BJ (cell line): ENCODE data around the gene FUT3. TPM values are rescaled to one million over a fixed set of nuclear protein-coding genes. Genes with fewer than 3 reads are reported as not detected.

ENCODE experiments used
- CTCF ChIA-PET: fragments of 350-600 bp; formaldehyde crosslinking; extraction: SDS; loops from one replicate; lab custom pipeline; 2021; ENCODE audit warnings: antibody characterized with exemption, inconsistent platforms; lab: Yijun Ruan, JAX
- POLR2A ChIA-PET: fragments of 300-600 bp; sonication (Branson Sonifier 250); formaldehyde crosslinking; extraction: SDS; loops from one replicate; lab custom pipeline; 2021; ENCODE audit warnings: antibody characterized with exemption; lab: Charles Lee
- DNase-seq: peaks from one replicate; pipeline ENCODE4 v3.0.0-alpha.2; 2011; ENCODE audit warnings: low read depth
- H3K27me3 ChIP-seq: 2 replicates; pipeline ENCODE4 v1.6.0; 2011; ENCODE audit warnings: low read length; ENCODE audit not compliant: control insufficient read depth, insufficient read depth
- H3K36me3 ChIP-seq: 2 replicates; pipeline ENCODE4 v1.5.1; 2011; ENCODE audit warnings: low read length; ENCODE audit not compliant: control insufficient read depth, insufficient read depth
- H3K4me3 ChIP-seq: 2 replicates; pipeline ENCODE4 v1.5.1; 2011; ENCODE audit warnings: low read depth, mild to moderate bottlenecking, control low read depth, low read length
- polyA plus RNA-seq: library from polyadenylated mRNA; depleted of rRNA; stranded (reverse); fragments of >200 nt; gene quantifications from 2 replicates; pipeline ENCODE4 v1.2.3, GENCODE V29; 2011
- TF ChIP-seq, protein P1 (sequence below): IDR thresholded peaks from 2 replicates; pipeline ENCODE4 v1.5.1; 2011; ENCODE audit warnings: low read depth, mild to moderate bottlenecking, control low read depth, inconsistent platforms, low read length, moderate library complexity; ENCODE audit not compliant: insufficient read depth

Gene FUT3
- polyA plus RNA-seq, 1 experiment: not detected

DNA sequence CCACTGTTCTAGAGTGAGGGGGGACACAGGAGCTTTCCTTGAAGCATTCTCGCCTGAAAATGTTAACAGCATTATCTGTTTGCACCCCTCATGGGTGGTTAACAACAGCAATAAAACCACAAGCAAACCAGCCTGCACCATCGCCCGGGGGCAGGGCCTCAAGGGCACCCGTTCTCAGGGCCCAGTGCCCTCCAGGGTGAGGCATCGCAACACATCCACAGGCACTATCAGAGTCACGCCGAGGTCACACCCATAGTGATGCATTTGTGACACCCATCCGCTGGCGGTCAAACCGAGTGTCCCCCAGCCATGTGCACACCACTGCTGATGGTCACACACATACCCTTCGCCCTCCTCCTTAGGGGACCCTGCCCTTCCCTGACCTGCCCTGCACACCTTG is 14.5 kb upstream of the FUT3 start:
- ChIA-PET POLR2A (no interaction called here), CTCF (no interaction called here)
- no peak for DNase-seq

DNA sequence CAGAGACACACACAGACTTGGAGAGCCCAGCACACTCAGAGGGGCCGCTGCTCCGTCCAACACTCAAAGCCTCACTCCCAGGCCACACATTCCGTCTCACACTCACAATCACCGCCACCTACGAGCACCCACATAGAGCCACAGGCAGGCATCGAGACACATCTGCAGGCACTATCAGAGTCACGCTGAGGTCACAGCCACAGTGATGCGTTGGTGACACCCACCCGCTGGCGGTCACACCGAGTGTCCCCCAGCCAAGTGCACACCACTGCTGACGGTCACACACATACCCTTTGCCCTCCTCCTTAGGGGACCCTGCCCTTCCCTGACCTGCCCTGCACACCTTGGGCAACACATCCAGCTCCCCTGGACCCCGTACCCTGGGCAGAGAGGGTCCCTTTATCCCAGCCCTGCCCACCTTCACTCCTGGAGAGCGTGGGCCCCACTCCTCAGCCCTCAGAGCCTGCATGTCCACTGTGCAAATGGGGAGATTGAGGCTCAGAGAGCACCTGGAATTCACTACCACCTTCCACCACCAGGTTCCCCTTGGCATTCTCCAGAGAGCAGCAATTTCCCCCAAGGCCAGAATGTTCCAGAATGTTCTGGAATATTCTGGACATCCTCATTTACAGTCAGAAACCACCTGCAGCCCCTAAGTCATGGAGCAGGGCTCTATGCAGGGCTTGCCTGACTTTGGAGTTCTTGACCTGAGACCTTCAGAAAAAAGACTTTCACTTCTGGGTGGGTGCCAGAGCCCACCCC is 13.7 kb upstream of the FUT3 start:
- DNase-seq: no peak
- Histone ChIP-seq H3K36me3 (no peaks in the 10 kb centered on the region), H3K27me3 (0 out of 2 replicates have a peak, but pooled peaks cover 2% of the 10 kb centered on the region), H3K4me3 (no peak overlapping the region)
- CTCF ChIA-PET: no interaction called here
- POLR2A ChIA-PET: no interaction called here
- TF ChIP-seq, protein P1, sequence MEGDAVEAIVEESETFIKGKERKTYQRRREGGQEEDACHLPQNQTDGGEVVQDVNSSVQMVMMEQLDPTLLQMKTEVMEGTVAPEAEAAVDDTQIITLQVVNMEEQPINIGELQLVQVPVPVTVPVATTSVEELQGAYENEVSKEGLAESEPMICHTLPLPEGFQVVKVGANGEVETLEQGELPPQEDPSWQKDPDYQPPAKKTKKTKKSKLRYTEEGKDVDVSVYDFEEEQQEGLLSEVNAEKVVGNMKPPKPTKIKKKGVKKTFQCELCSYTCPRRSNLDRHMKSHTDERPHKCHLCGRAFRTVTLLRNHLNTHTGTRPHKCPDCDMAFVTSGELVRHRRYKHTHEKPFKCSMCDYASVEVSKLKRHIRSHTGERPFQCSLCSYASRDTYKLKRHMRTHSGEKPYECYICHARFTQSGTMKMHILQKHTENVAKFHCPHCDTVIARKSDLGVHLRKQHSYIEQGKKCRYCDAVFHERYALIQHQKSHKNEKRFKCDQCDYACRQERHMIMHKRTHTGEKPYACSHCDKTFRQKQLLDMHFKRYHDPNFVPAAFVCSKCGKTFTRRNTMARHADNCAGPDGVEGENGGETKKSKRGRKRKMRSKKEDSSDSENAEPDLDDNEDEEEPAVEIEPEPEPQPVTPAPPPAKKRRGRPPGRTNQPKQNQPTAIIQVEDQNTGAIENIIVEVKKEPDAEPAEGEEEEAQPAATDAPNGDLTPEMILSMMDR: no peak

More for the DNA sequence above, 14.5 kb upstream of the FUT3 start:
- Histone ChIP-seq H3K27me3 (no peaks in the 10 kb centered on the region), H3K36me3 (no peaks in the 10 kb centered on the region), H3K4me3 (no peak overlapping the region)
- TF ChIP-seq, protein P1: no peak

DNA sequence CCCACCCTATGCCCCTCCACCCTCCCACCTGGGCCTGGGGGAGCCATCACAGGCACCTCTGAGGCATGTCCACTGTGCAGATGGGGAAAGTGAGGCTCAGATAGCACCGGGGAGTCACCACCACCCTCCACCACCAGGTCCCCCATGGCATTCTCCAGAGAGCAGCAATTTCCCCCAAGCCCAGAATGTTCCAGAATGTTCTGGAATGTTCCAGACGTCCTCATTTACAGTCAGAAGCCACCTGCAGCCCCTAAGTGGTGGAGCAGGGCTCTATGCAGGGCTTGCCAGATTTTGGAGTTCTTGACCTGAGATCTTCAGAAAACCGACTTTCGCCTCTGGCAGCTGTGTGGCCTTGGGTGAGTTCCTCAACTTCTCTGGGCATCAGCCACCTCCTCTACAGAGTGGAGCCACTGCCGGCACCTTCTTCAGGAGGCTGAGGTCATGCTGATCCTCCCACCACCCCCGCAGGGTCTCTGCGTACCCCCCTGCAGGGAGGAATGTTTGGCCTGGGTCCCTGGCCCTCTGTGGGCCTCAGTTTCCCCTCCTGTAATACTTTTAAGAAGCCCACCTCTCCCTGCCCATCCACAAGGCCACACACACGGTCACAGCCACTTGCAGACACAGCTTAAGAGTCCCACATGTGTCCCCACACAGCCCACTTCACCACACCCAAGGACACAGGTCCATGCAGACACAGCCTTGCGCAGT is 12.9 kb upstream of the FUT3 start:
- no peak for DNase-seq
- Histone ChIP-seq H3K36me3 (no peaks in the 10 kb centered on the region), H3K4me3 (no peak overlapping the region), H3K27me3 (0 out of 2 replicates have a peak, but pooled peaks cover 2% of the 10 kb centered on the region)
- ChIA-PET CTCF (no interaction called here), POLR2A (no interaction called here)
- TF ChIP-seq, protein P1: no peak

DNA sequence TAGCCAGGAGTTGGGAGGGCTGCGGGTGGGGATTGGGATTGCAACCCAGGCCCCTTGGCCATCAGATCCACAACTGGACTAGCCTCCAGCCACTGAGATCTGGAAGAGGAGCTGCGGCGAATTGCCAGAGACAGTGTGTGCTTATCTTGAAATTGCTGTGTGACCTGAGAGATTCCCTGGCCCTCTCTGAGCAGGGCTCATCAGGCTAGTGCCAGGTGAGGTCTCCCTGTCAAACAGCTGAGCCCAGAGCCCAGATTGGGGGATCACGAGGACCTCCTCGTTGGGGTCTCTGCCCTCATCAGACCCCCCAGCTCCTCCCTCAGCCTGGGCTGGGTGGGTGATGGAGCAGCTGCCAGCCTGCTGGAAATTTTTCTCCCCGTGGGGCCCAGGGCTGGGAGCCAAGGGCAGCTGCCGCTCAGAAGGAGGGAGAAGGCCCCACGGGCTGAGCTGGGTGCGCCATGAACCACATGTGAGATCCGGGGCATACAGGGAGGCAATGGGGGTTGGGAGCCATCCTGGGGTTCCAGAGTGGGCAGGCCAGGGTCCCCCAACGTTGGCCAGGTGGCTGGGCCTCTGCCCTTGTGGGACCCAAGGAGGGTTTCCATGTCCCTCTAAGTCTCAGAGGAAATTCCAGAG is 11.9 kb upstream of the FUT3 start:
- Histone ChIP-seq H3K36me3 (no peaks in the 10 kb centered on the region), H3K27me3 (0 out of 2 replicates have a peak, but pooled peaks cover 2% of the 10 kb centered on the region), H3K4me3 (no peak overlapping the region)
- no peak for DNase-seq
- TF ChIP-seq, protein P1: no peak
- ChIA-PET POLR2A (no interaction called here), CTCF (interaction anchor here (0.9 to 1.2 kb wide), 2 partner anchors 14 to 59 kb away, joined by 3 read pairs; partner anchors contain the start of gene NRTN)
